ENCODE data around the gene CCNY. TPM values are rescaled to one million over a fixed set of nuclear protein-coding genes. Genes with fewer than 3 reads are reported as not detected.
A peak's percentile ranks its signal among the peaks of the same experiment; 100 is the strongest.

CCNY gene
- total RNA-seq, 3 donors from 2014 or later, result 54.8 to 61.6 (median 58.9) TPM

- no peak for DNase-seq
- Mint-ChIP-seq H3K9me3 (peaks cover 45% of the 10 kb centered on the region), H3K27me3 (ENCODE audit: low read depth) (no peaks in the 10 kb centered on the region), H3K4me3 (no peak overlapping the region), H3K36me3 (ENCODE audit: insufficient read depth) (peaks cover 41% of the 10 kb centered on the region), H3K4me1 (ENCODE audit: low read depth) (peaks cover 37% of the 10 kb centered on the region)
- ATAC-seq, result no peak
Measured at GRCh38 chr10:35438718-35439571, 102.6 kb downstream of the CCNY start.

DNA sequence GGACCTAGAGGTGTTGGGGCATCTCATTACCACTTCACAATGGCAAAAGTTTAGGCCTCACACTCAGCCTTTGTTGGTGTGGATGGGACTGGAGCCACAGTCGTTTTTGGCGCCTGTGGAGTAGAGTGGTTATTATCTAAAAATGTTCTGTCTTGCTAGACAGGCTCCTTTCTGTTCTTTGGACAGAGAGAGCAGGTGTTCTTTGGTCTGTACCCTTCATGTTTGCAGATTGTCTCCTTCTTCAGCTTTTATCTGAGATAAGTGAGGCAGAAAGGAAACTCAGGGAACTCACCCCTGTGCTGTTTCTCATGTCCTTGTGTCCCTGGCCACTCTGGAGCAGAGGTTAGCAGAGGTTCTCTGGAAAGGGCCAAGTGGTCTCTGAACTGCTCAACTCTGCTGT, 103.7 kb downstream of the CCNY start:
- H3K27me3 Mint-ChIP-seq (ENCODE audit: low read depth), result no peaks in the 10 kb centered on the region
- no peak for DNase-seq
- H3K36me3 Mint-ChIP-seq (ENCODE audit: insufficient read depth), result peaks cover 44% of the 10 kb centered on the region
- peaks cover 52% of the 10 kb centered on the region for H3K9me3 Mint-ChIP-seq
- no peak overlapping the region for H3K4me3 Mint-ChIP-seq
- H3K4me1 Mint-ChIP-seq (ENCODE audit: low read depth), result peaks cover 31% of the 10 kb centered on the region
- no peak for ATAC-seq

DNA sequence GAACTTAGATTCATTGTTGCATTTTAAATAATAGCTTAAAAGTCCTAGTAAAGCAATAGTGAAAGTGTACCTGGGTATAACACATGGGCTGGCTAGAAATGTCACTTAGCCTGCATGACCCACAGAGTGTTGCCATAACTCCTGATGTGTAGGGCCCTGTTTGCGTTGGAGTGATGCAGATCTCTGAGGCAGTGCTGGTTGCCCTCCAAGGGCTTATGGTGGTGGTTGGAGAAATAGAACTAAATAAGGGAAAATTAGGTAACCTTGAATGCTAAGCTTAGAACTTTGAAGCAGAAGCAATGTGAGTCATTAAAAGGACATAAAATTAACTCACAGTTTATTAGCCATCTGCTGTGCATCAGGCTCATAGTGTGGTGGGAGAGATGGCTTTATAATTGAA, 105.7 kb downstream of the CCNY start:
- H3K36me3 Mint-ChIP-seq (ENCODE audit: insufficient read depth), result peaks cover 41% of the 10 kb centered on the region
- no peak overlapping the region for H3K4me3 Mint-ChIP-seq
- H3K9me3 Mint-ChIP-seq, result peaks cover 56% of the 10 kb centered on the region
- DNase-seq (no peak), ATAC-seq (peak; percentile 32 to 59)
- H3K4me1 Mint-ChIP-seq (ENCODE audit: low read depth), result peaks cover 48% of the 10 kb centered on the region
- H3K27me3 Mint-ChIP-seq (ENCODE audit: low read depth), result no peaks in the 10 kb centered on the region

DNA sequence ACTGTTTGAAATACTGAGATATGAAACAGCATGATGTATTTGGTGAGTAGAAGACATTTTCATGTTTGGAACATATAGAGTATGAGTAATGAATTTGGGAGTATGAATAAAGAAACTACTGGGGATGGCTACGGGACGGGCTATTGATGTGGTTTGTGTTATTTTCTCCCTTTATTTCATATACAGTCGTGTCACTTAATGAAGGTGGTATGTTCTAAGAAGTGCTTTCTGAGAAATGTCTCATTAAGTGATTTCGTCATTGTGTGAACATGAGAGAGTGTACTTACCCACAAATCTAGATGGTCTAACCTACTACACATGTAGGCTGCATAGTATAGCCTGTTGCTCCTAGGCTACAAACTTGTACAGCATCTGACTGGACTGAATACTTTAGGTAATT, 106.3 kb downstream of the CCNY start:
- H3K27me3 Mint-ChIP-seq (ENCODE audit: low read depth), result no peaks in the 10 kb centered on the region
- no peak overlapping the region for H3K4me3 Mint-ChIP-seq
- H3K36me3 Mint-ChIP-seq (ENCODE audit: insufficient read depth), result peaks cover 41% of the 10 kb centered on the region
- ATAC-seq (peak; percentile 88 to 90), DNase-seq (no peak)
- peaks cover 52% of the 10 kb centered on the region for H3K4me1 Mint-ChIP-seq (ENCODE audit: low read depth)
- peaks cover 56% of the 10 kb centered on the region for H3K9me3 Mint-ChIP-seq

- Mint-ChIP-seq H3K27me3 (ENCODE audit: low read depth) (no peaks in the 10 kb centered on the region), H3K4me3 (no peak overlapping the region), H3K9me3 (peaks cover 51% of the 10 kb centered on the region), H3K36me3 (ENCODE audit: insufficient read depth) (peaks cover 35% of the 10 kb centered on the region), H3K4me1 (ENCODE audit: low read depth) (peaks cover 64% of the 10 kb centered on the region)
- no peak for DNase-seq
- ATAC-seq, result no peak
Measured at GRCh38 chr10:35443858-35444257, 107.5 kb downstream of the CCNY start.

- peaks cover 25% of the 10 kb centered on the region for H3K36me3 Mint-ChIP-seq (ENCODE audit: insufficient read depth)
Measured at GRCh38 chr10:35445150-35445884, 109.0 kb downstream of the CCNY start.

DNA sequence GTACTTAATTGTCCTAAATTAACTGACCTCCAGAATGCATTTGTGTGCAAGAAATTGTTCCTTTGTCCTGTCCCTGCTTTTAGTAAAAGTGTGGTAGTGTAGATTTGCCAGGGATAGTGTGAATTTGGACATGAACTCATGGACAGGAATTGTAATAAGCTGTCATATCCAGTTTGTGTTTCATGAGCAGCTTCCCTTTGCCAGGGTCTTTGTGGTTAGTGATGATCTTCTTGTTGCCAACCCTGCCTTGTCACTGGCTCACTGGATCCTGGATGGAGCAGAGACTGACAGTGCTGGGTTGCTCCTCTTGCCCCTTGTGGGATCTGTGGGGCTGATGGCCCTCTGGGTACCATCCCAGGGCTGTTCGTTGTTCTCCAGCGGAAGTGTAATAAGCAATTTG, 110.1 kb downstream of the CCNY start:
- H3K36me3 Mint-ChIP-seq (ENCODE audit: insufficient read depth), result peaks cover 23% of the 10 kb centered on the region
- H3K27me3 Mint-ChIP-seq (ENCODE audit: low read depth), result no peaks in the 10 kb centered on the region
- DNase-seq (no peak), ATAC-seq (no peak)
- no peak overlapping the region for H3K4me3 Mint-ChIP-seq
- H3K9me3 Mint-ChIP-seq, result peaks cover 33% of the 10 kb centered on the region
- peaks cover 74% of the 10 kb centered on the region for H3K4me1 Mint-ChIP-seq (ENCODE audit: low read depth)

More at GRCh38 chr10:35445150-35445884, 109.0 kb downstream of the CCNY start:
- Mint-ChIP-seq H3K9me3 (peaks cover 40% of the 10 kb centered on the region), H3K4me3 (no peak overlapping the region), H3K27me3 (ENCODE audit: low read depth) (no peaks in the 10 kb centered on the region), H3K4me1 (ENCODE audit: low read depth) (peaks cover 71% of the 10 kb centered on the region)
- ATAC-seq (no peak), DNase-seq (no peak)

- DNase-seq (no peak), ATAC-seq (peak; percentile 37 to 58)
- Mint-ChIP-seq H3K4me3 (peak overlapping the region; percentile 58), H3K4me1 (ENCODE audit: low read depth) (peaks cover 75% of the 10 kb centered on the region), H3K9me3 (peaks cover 22% of the 10 kb centered on the region), H3K36me3 (ENCODE audit: insufficient read depth) (peaks cover 21% of the 10 kb centered on the region), H3K27me3 (ENCODE audit: low read depth) (no peaks in the 10 kb centered on the region)
Measured at GRCh38 chr10:35447693-35448407, 111.5 kb downstream of the CCNY start.

DNA sequence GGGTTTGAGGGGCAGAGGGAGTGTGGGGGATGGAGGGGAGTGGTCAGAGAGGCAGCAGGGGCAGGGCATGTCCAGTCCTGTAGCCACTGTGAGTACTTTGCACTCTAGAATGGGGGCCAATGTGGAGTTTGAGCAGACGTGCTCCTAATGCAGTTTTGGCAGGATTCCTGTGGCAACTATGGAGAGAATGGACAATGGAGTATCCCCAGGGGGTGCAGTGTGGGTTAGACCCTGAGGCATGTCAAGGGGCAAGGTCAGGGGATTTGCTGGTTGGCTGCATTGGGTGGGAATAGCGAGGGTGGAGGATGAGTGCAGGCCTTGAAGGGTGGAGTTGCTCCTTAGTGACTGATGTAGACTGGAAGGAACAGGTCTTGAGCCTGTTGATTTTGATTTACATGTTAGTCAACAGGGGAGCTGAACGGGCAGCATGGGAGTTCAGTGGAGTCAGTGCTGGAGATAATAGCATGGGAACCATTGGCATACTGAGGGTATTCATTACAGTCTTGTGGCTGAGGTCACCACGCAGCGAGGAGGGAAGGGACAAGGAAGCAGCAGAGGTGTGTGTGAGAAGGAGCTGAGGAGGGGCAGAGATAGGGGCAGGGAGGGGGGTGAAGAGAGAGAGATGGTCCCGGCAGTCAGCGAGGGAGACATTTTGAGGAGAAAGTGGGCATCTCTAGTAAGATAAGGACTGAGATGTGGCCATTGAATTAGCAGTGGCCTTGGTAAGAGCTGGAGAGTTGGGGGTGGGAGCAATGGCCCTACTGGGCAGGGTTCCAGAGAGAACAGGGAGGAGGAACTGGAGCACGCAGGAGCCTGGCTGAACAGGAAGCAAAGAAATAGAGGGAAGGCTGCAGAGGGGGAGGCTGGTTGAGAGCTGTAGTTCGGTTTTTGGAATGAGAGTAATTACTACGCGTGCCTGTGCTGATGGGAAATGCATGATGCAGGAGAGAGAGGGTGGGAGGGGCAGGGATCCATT, 112.7 kb downstream of the CCNY start:
- H3K36me3 Mint-ChIP-seq (ENCODE audit: insufficient read depth), result peaks cover 16% of the 10 kb centered on the region
- no peaks in the 10 kb centered on the region for H3K27me3 Mint-ChIP-seq (ENCODE audit: low read depth)
- ATAC-seq (no peak), DNase-seq (no peak)
- peaks cover 15% of the 10 kb centered on the region for H3K9me3 Mint-ChIP-seq
- peaks cover 80% of the 10 kb centered on the region for H3K4me1 Mint-ChIP-seq (ENCODE audit: low read depth)
- no peak overlapping the region for H3K4me3 Mint-ChIP-seq

- ATAC-seq (peak in 1 of 2 donors; percentile 12), DNase-seq (no peak)
- peaks cover 86% of the 10 kb centered on the region for H3K4me1 Mint-ChIP-seq (ENCODE audit: low read depth)
- no peak overlapping the region for H3K4me3 Mint-ChIP-seq
- peaks cover 11% of the 10 kb centered on the region for H3K36me3 Mint-ChIP-seq (ENCODE audit: insufficient read depth)
- no peaks in the 10 kb centered on the region for H3K27me3 Mint-ChIP-seq (ENCODE audit: low read depth)
- peaks cover 9% of the 10 kb centered on the region for H3K9me3 Mint-ChIP-seq
Measured at GRCh38 chr10:35449944-35450343, 113.6 kb downstream of the CCNY start.

DNA sequence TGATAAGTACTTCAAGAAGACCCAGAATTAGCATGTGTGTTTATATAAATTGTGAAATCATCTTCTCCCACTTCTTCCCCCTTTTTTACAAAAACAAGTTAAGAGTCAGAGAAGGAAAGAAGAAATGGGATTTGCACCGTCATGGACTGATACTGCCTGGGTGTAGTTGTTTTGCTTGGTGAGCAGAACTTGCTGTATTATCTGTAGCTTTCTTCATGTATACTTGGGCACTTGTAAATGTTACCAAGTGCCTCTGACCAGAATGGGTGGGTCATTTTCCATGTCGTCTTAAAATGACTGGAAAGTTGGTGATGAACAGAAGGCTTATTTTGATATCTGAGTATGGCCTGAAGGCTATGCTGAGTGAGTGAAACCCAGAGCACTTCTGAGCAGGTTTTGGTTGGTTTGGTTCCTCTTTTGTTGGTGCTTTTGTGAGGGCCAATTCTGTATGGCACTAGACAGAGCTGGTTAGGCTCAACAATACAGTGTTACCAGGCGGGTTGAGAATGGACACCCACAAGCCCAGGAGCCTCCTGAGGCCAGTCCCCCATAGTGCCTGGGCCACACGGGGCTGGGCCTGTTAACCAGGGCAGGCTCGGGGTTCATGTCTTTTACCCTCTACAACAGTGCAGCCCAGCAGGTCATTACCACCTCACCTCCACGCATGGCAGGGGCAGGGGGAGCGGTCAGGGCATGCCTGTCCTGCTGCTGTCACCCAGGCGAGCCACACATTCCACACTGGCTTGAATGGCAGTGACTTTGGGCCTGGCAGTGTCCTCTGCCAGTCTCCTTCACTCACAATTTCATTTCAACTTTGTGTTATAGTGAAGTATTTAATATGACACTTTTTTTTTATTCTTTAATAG, 115.1 kb downstream of the CCNY start:
- H3K36me3 Mint-ChIP-seq (ENCODE audit: insufficient read depth), result peaks cover 6% of the 10 kb centered on the region
- no peak overlapping the region for H3K4me3 Mint-ChIP-seq
- DNase-seq (no peak), ATAC-seq (no peak)
- peaks cover 85% of the 10 kb centered on the region for H3K4me1 Mint-ChIP-seq (ENCODE audit: low read depth)
- no peaks in the 10 kb centered on the region for H3K9me3 Mint-ChIP-seq
- no peaks in the 10 kb centered on the region for H3K27me3 Mint-ChIP-seq (ENCODE audit: low read depth)

DNA sequence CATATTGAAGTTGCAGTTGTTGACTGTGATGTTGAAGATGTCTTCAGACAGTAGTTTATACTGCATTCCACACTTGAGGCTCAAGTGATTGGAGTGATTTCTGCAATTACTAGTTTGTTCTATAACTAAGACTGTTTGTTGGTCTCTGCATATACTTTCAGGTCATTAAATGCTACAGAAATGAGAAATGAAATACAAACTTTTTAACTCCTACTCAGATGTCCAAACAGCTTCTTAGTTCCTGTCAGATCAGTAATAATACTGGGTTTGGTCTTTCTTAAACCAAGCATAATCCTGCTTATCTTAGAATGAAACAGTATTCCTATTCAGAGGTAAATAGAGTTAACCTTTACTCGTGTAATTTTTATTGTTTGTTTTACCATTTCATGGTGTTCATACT, 115.9 kb downstream of the CCNY start:
- Mint-ChIP-seq H3K4me3 (no peak overlapping the region), H3K9me3 (no peaks in the 10 kb centered on the region), H3K27me3 (ENCODE audit: low read depth) (no peaks in the 10 kb centered on the region), H3K4me1 (ENCODE audit: low read depth) (peaks cover 86% of the 10 kb centered on the region), H3K36me3 (ENCODE audit: insufficient read depth) (peaks cover 3% of the 10 kb centered on the region)
- no peak for DNase-seq
- no peak for ATAC-seq

DNA sequence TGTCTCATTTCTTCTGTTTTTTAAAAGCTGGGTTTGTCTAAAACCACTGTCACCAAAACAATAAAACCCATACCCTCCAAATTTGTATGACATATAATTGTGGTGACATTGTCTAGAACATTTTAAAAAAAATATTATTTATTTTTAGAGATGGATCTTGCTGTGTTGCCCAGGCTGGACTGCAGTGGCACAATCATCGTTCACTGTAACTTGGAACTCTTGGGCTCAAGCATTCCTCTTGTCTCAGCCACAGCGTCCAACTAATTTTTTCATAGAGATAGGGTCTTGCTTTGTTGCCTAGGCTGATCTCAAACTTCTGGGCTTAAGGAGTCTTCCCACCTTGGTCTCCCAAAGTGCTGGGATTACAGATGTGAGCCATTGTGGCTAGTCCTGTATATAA, 116.5 kb downstream of the CCNY start:
- Mint-ChIP-seq H3K36me3 (ENCODE audit: insufficient read depth) (peaks cover 3% of the 10 kb centered on the region), H3K4me1 (ENCODE audit: low read depth) (peaks cover 84% of the 10 kb centered on the region), H3K9me3 (no peaks in the 10 kb centered on the region), H3K27me3 (ENCODE audit: low read depth) (no peaks in the 10 kb centered on the region), H3K4me3 (no peak overlapping the region)
- no peak for DNase-seq
- no peak for ATAC-seq

All from activated T-cell treated with anti-CD3 and anti-CD28 coated beads, Interleukin-2, amount 50 U/mL, for 4 hours (primary cell).